ENCODE data around the gene PHACTR1.

DNA sequence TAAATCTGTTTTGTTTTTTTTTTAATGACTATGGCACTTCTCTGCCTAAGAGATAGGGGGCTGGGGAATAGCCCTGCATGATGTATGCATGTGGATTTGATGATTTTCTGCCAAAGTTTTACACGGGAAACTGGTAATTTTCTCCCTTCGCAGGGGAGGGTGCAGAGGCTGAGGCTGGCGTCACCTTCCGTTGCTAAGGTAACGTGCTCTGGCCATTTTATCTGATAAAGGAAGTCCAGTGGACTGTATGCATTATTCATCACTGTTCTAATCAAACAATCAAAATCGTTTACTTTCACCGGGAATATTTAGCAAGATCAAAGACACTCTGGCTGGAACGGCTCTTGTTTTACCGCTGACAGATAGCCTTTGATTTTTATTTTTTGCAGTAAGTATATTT, 789 bp downstream of the PHACTR1 start:
- TF ChIP-seq CTCF (IDR thresholded peaks at IDR 0.05; ENCODE audit: insufficient read depth, low read depth, low read length): no peak
- TF ChIP-seq EZH2 (IDR thresholded peaks at IDR 0.05; ENCODE audit: insufficient read depth, low read length): no peak

Measured in astrocyte (in vitro differentiated cells and primary cell).